Measurements from ENCODE around the gene USP53.

USP53 gene

GRCh38 chr4:119206178-119206577 lies 6.3 kb upstream of the USP53 start:
- H3K4me3 ChIP-seq (ENCODE audit: low read length): no peak overlapping the region
- no peak overlapping the region for H3K9ac ChIP-seq (ENCODE audit: low read length)
- no peak overlapping the region for H3K27ac ChIP-seq (ENCODE audit: low read depth, low read length)
- H3K36me3 ChIP-seq (ENCODE audit: control insufficient read depth, insufficient read depth, low read length): no peaks in the 10 kb centered on the region
- H3K27me3 ChIP-seq (ENCODE audit: control insufficient read depth, insufficient read depth, low read length): no peaks in the 10 kb centered on the region
- no peaks in the 10 kb centered on the region for H3K4me1 ChIP-seq (ENCODE audit: control insufficient read depth, insufficient read depth, low read length)

GRCh38 chr4:119207051-119207450 lies 5.5 kb upstream of the USP53 start:
- no peak overlapping the region for H3K27ac ChIP-seq (ENCODE audit: low read depth, low read length)
- H3K4me1 ChIP-seq (ENCODE audit: control insufficient read depth, insufficient read depth, low read length): peaks cover 2% of the 10 kb centered on the region
- no peak overlapping the region for H3K4me3 ChIP-seq (ENCODE audit: low read length)
- H3K36me3 ChIP-seq (ENCODE audit: control insufficient read depth, insufficient read depth, low read length): no peaks in the 10 kb centered on the region
- H3K9ac ChIP-seq (ENCODE audit: low read length): no peak overlapping the region
- no peaks in the 10 kb centered on the region for H3K27me3 ChIP-seq (ENCODE audit: control insufficient read depth, insufficient read depth, low read length)

GRCh38 chr4:119209077-119209476 lies 3.4 kb upstream of the USP53 start:
- H3K9ac ChIP-seq (ENCODE audit: low read length): no peak overlapping the region
- no peaks in the 10 kb centered on the region for H3K27me3 ChIP-seq (ENCODE audit: control insufficient read depth, insufficient read depth, low read length)
- no peak overlapping the region for H3K27ac ChIP-seq (ENCODE audit: low read depth, low read length)
- H3K4me1 ChIP-seq (ENCODE audit: control insufficient read depth, insufficient read depth, low read length): peaks cover 3% of the 10 kb centered on the region
- H3K36me3 ChIP-seq (ENCODE audit: control insufficient read depth, insufficient read depth, low read length): no peaks in the 10 kb centered on the region
- no peak overlapping the region for H3K4me3 ChIP-seq (ENCODE audit: low read length)

- H3K27me3 ChIP-seq (ENCODE audit: control insufficient read depth, insufficient read depth, low read length): no peaks in the 10 kb centered on the region
- no peak overlapping the region for H3K27ac ChIP-seq (ENCODE audit: low read depth, low read length)
- no peak overlapping the region for H3K4me3 ChIP-seq (ENCODE audit: low read length)
- no peaks in the 10 kb centered on the region for H3K36me3 ChIP-seq (ENCODE audit: control insufficient read depth, insufficient read depth, low read length)
- H3K9ac ChIP-seq (ENCODE audit: low read length): no peak overlapping the region
- peaks cover 4% of the 10 kb centered on the region for H3K4me1 ChIP-seq (ENCODE audit: control insufficient read depth, insufficient read depth, low read length)
Measured at GRCh38 chr4:119209586-119209985, 2.9 kb upstream of the USP53 start.

GRCh38 chr4:119210775-119211174 lies 1.7 kb upstream of the USP53 start:
- Histone ChIP-seq H3K9ac (ENCODE audit: low read length) (no peak overlapping the region), H3K4me1 (ENCODE audit: control insufficient read depth, insufficient read depth, low read length) (peaks cover 4% of the 10 kb centered on the region), H3K36me3 (ENCODE audit: control insufficient read depth, insufficient read depth, low read length) (no peaks in the 10 kb centered on the region), H3K27me3 (ENCODE audit: control insufficient read depth, insufficient read depth, low read length) (no peaks in the 10 kb centered on the region), H3K27ac (ENCODE audit: low read depth, low read length) (no peak overlapping the region), H3K4me3 (ENCODE audit: low read length) (no peak overlapping the region)

GRCh38 chr4:119211867-119212233 lies 663 bp upstream of the USP53 start:
- H3K27me3 ChIP-seq (ENCODE audit: control insufficient read depth, insufficient read depth, low read length): no peaks in the 10 kb centered on the region
- peaks cover 4% of the 10 kb centered on the region for H3K4me1 ChIP-seq (ENCODE audit: control insufficient read depth, insufficient read depth, low read length)
- H3K27ac ChIP-seq (ENCODE audit: low read depth, low read length): peak overlapping the region; percentile 94
- peak overlapping the region; percentile 99 for H3K4me3 ChIP-seq (ENCODE audit: low read length)
- H3K36me3 ChIP-seq (ENCODE audit: control insufficient read depth, insufficient read depth, low read length): no peaks in the 10 kb centered on the region
- peak overlapping the region; percentile 61 for H3K9ac ChIP-seq (ENCODE audit: low read length)

- peak overlapping the region; percentile 94 for H3K27ac ChIP-seq (ENCODE audit: low read depth, low read length)
Measured at GRCh38 chr4:119212964-119213606, 572 bp downstream of the USP53 start.

GRCh38 chr4:119218093-119218492 lies 5.6 kb downstream of the USP53 start:
- no peak overlapping the region for H3K4me3 ChIP-seq (ENCODE audit: low read length)
- peaks cover 2% of the 10 kb centered on the region for H3K4me1 ChIP-seq (ENCODE audit: control insufficient read depth, insufficient read depth, low read length)
- H3K36me3 ChIP-seq (ENCODE audit: control insufficient read depth, insufficient read depth, low read length): peaks cover 3% of the 10 kb centered on the region
- H3K27me3 ChIP-seq (ENCODE audit: control insufficient read depth, insufficient read depth, low read length): no peaks in the 10 kb centered on the region
- no peak overlapping the region for H3K9ac ChIP-seq (ENCODE audit: low read length)
- H3K27ac ChIP-seq (ENCODE audit: low read depth, low read length): no peak overlapping the region

More at GRCh38 chr4:119212964-119213606, 572 bp downstream of the USP53 start:
- H3K4me1 ChIP-seq (ENCODE audit: control insufficient read depth, insufficient read depth, low read length): peaks cover 4% of the 10 kb centered on the region
- H3K36me3 ChIP-seq (ENCODE audit: control insufficient read depth, insufficient read depth, low read length): peaks cover 3% of the 10 kb centered on the region
- H3K4me3 ChIP-seq (ENCODE audit: low read length): peak overlapping the region; percentile 99
- H3K27me3 ChIP-seq (ENCODE audit: control insufficient read depth, insufficient read depth, low read length): no peaks in the 10 kb centered on the region
- H3K9ac ChIP-seq (ENCODE audit: low read length): peak overlapping the region; percentile 97

- Histone ChIP-seq H3K4me3 (ENCODE audit: low read length) (no peak overlapping the region), H3K27ac (ENCODE audit: low read depth, low read length) (no peak overlapping the region), H3K27me3 (ENCODE audit: control insufficient read depth, insufficient read depth, low read length) (no peaks in the 10 kb centered on the region), H3K9ac (ENCODE audit: low read length) (no peak overlapping the region), H3K36me3 (ENCODE audit: control insufficient read depth, insufficient read depth, low read length) (peaks cover 3% of the 10 kb centered on the region), H3K4me1 (ENCODE audit: control insufficient read depth, insufficient read depth, low read length) (no peaks in the 10 kb centered on the region)
Measured at GRCh38 chr4:119221412-119221811, 8.9 kb downstream of the USP53 start.

GRCh38 chr4:119227690-119228089 lies 15.2 kb downstream of the USP53 start:
- Histone ChIP-seq H3K27ac (ENCODE audit: low read depth, low read length) (no peak overlapping the region), H3K4me3 (ENCODE audit: low read length) (no peak overlapping the region)

GRCh38 chr4:119228406-119228805 lies 15.9 kb downstream of the USP53 start:
- H3K36me3 ChIP-seq (ENCODE audit: control insufficient read depth, insufficient read depth, low read length): no peaks in the 10 kb centered on the region
- no peak overlapping the region for H3K27ac ChIP-seq (ENCODE audit: low read depth, low read length)
- no peak overlapping the region for H3K9ac ChIP-seq (ENCODE audit: low read length)
- H3K4me1 ChIP-seq (ENCODE audit: control insufficient read depth, insufficient read depth, low read length): no peaks in the 10 kb centered on the region
- no peaks in the 10 kb centered on the region for H3K27me3 ChIP-seq (ENCODE audit: control insufficient read depth, insufficient read depth, low read length)
- no peak overlapping the region for H3K4me3 ChIP-seq (ENCODE audit: low read length)

More at GRCh38 chr4:119227690-119228089, 15.2 kb downstream of the USP53 start:
- no peak overlapping the region for H3K9ac ChIP-seq (ENCODE audit: low read length)
- H3K4me1 ChIP-seq (ENCODE audit: control insufficient read depth, insufficient read depth, low read length): no peaks in the 10 kb centered on the region
- no peaks in the 10 kb centered on the region for H3K36me3 ChIP-seq (ENCODE audit: control insufficient read depth, insufficient read depth, low read length)
- H3K27me3 ChIP-seq (ENCODE audit: control insufficient read depth, insufficient read depth, low read length): no peaks in the 10 kb centered on the region

GRCh38 chr4:119229908-119230687 lies 17.6 kb downstream of the USP53 start:
- Histone ChIP-seq H3K4me1 (ENCODE audit: control insufficient read depth, insufficient read depth, low read length) (no peaks in the 10 kb centered on the region), H3K4me3 (ENCODE audit: low read length) (no peak overlapping the region), H3K27ac (ENCODE audit: low read depth, low read length) (no peak overlapping the region), H3K36me3 (ENCODE audit: control insufficient read depth, insufficient read depth, low read length) (no peaks in the 10 kb centered on the region), H3K9ac (ENCODE audit: low read length) (no peak overlapping the region), H3K27me3 (ENCODE audit: control insufficient read depth, insufficient read depth, low read length) (no peaks in the 10 kb centered on the region)

GRCh38 chr4:119231491-119231890 lies 19.0 kb downstream of the USP53 start:
- H3K27ac ChIP-seq (ENCODE audit: low read depth, low read length): no peak overlapping the region
- no peaks in the 10 kb centered on the region for H3K27me3 ChIP-seq (ENCODE audit: control insufficient read depth, insufficient read depth, low read length)
- H3K36me3 ChIP-seq (ENCODE audit: control insufficient read depth, insufficient read depth, low read length): no peaks in the 10 kb centered on the region
- no peak overlapping the region for H3K9ac ChIP-seq (ENCODE audit: low read length)
- no peaks in the 10 kb centered on the region for H3K4me1 ChIP-seq (ENCODE audit: control insufficient read depth, insufficient read depth, low read length)
- H3K4me3 ChIP-seq (ENCODE audit: low read length): no peak overlapping the region

All from rectal smooth muscle tissue (tissue), 1 donor.